B cell (primary cell): ENCODE measurements around the gene LARP4.

ENCODE experiments used
- CTCF ChIP-seq: fragments of 200-600 bp; IDR thresholded peaks from one replicate; pipeline ENCODE4 v1.8.0; 2022; ENCODE audit warnings: antibody characterized with exemption, mild to moderate bottlenecking
- EZH2 ChIP-seq: IDR thresholded peaks from 2 replicates; pipeline ENCODE4 v1.6.1; 2012; ENCODE audit warnings: borderline replicate concordance, low read depth, mild to moderate bottlenecking, moderate library complexity, low read length; ENCODE audit not compliant: insufficient read depth, poor library complexity, severe bottlenecking

- no peak for TF ChIP-seq CTCF
- TF ChIP-seq EZH2: no peak
Observed at GRCh38 chr12:50353869-50354593, 46.7 kb upstream of the LARP4 start.
